ENCODE results near the gene REXO5.

- TF ChIP-seq EZH2 (IDR thresholded peaks at IDR 0.05; ENCODE audit: borderline replicate concordance, control insufficient read depth, low read depth, low read length) (no peak), CHD2 (IDR thresholded peaks at IDR 0.05; ENCODE audit: borderline replicate concordance, low read depth, low read length) (no peak), ZBED1 (IDR thresholded peaks at IDR 0.05; ENCODE audit: borderline replicate concordance) (no peak), CTCF (IDR thresholded peaks at IDR 0.05 in 2 of 3, conservative IDR thresholded peaks at IDR 0.05 in 1 of 3; ENCODE audit: control insufficient read depth in 2 of 3, extremely low read depth in 1 of 3, insufficient read depth in 1 of 3, low read depth in 3 of 3, low read length in 3 of 3) (peak; percentile 82 to 92 (median 92)), MAX (IDR thresholded peaks at IDR 0.05; ENCODE audit: low read depth, low read length) (no peak), TAF1 (IDR thresholded peaks at IDR 0.05; ENCODE audit: borderline replicate concordance, low read depth, low read length) (no peak), JUND (IDR thresholded peaks at IDR 0.05; ENCODE audit: low read depth, low read length) (no peak)
These were observed 31.5 kb upstream of the REXO5 start for GRCh38 chr16:20774703-20775362.
